ENCODE results near the gene ABHD1. TPM values are rescaled to one million over a fixed set of nuclear protein-coding genes. Genes with fewer than 3 reads are reported as not detected.
A peak's percentile ranks its signal among the peaks of the same experiment; 100 is the strongest.

ABHD1 gene
- total RNA-seq, 2 experiments from 2014 or later = 0.23 to 0.45 TPM

DNA sequence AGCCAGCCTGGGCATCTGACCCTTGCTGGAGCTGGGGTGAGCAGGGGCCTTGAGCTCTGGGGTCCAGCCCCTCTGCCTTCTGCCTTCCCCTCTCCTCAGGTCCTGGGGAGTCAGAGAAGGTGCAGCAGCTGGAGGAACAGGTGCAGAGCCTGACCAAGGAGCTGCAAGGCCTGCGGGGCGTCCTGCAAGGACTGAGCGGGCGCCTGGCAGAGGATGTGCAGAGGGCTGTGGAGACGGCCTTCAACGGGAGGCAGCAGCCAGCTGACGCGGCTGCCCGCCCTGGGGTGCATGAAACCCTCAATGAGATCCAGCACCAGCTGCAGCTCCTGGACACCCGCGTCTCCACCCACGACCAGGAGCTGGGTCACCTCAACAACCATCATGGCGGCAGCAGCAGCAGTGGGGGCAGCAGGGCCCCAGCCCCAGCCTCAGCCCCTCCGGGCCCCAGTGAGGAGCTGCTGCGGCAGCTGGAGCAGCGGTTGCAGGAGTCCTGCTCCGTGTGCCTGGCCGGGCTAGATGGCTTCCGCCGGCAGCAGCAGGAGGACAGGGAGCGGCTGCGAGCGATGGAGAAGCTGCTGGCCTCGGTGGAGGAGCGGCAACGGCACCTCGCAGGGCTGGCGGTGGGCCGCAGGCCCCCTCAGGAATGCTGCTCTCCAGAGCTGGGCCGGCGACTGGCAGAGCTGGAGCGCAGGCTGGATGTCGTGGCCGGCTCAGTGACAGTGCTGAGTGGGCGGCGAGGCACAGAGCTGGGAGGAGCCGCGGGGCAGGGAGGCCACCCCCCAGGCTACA lies 41.4 kb upstream of the ABHD1 start:
- no peak for ATAC-seq
- no peaks in the 10 kb centered on the region for H3K27me3 Mint-ChIP-seq (ENCODE audit: low read depth)
- no peak for DNase-seq
- peak overlapping the region; percentile 98 for H3K27ac Mint-ChIP-seq
- H3K4me1 Mint-ChIP-seq (ENCODE audit: low read depth) = peaks cover 53% of the 10 kb centered on the region
- no peaks in the 10 kb centered on the region for H3K9me3 Mint-ChIP-seq (ENCODE audit: insufficient read depth)
- POLR2A ChIA-PET = interaction anchor here (0.8 to 4.5 kb wide), 7 partner anchors 10 to 130 kb away, joined by 3 to 34 read pairs (median 3); partner anchors contain the start of genes AGBL5, ATRAID, OST4 and SLC5A6
- peak overlapping the region; percentile 72 for H3K4me3 Mint-ChIP-seq
- no peaks in the 10 kb centered on the region for H3K36me3 Mint-ChIP-seq (ENCODE audit: low read depth)
- CTCF ChIA-PET = interaction anchor here (0.7 to 3.4 kb wide), 6 partner anchors 10 to 952 kb away, joined by 3 to 28 read pairs (median 4); partner anchors contain the start of genes AGBL5 and OST4

DNA sequence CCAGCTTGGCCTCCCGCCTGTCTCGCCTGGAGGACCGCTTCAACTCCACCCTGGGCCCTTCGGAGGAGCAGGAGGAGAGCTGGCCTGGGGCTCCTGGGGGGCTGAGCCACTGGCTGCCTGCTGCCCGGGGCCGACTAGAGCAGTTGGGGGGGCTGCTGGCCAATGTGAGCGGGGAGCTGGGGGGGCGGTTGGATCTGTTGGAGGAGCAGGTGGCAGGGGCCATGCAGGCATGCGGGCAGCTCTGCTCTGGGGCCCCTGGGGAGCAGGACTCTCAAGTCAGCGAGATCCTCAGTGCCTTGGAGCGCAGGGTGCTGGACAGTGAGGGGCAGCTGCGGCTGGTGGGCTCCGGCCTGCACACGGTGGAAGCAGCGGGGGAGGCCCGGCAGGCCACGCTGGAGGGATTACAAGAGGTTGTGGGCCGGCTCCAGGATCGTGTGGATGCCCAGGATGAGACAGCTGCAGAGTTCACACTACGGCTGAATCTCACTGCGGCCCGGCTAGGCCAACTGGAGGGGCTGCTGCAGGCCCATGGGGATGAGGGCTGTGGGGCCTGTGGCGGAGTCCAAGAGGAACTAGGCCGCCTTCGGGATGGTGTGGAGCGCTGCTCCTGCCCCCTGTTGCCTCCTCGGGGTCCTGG lies 40.7 kb upstream of the ABHD1 start:
- CTCF ChIA-PET = interaction anchor here (1.1 to 3.4 kb wide), 2 partner anchors 11 to 51 kb away, joined by 3 to 28 read pairs; partner anchors contain the start of gene OST4
- H3K27me3 Mint-ChIP-seq (ENCODE audit: low read depth) = no peaks in the 10 kb centered on the region
- H3K4me1 Mint-ChIP-seq (ENCODE audit: low read depth) = peaks cover 54% of the 10 kb centered on the region
- H3K27ac Mint-ChIP-seq = peak overlapping the region; percentile 67
- H3K4me3 Mint-ChIP-seq = no peak overlapping the region
- no peaks in the 10 kb centered on the region for H3K9me3 Mint-ChIP-seq (ENCODE audit: insufficient read depth)
- no peaks in the 10 kb centered on the region for H3K36me3 Mint-ChIP-seq (ENCODE audit: low read depth)
- ATAC-seq = no peak
- POLR2A ChIA-PET = interaction anchor here (0.8 to 4.5 kb wide), 5 partner anchors 11 to 129 kb away, joined by 3 to 34 read pairs (median 4); partner anchors contain the start of genes ATRAID, OST4 and SLC5A6
- DNase-seq = no peak

GRCh38 chr2:27083410-27084296 lies 40.0 kb upstream of the ABHD1 start:
- ChIA-PET CTCF (interaction anchor here (1.1 to 3.4 kb wide), 4 partner anchors 12 to 122 kb away, joined by 3 to 28 read pairs (median 6); partner anchors contain the start of genes AGBL5 and OST4), POLR2A (interaction anchor here (0.9 to 4.5 kb wide), 5 partner anchors 11 to 128 kb away, joined by 3 to 34 read pairs (median 4); partner anchors contain the start of genes ATRAID, OST4 and SLC5A6)
- ATAC-seq (no peak), DNase-seq (no peak)
- no peaks in the 10 kb centered on the region for H3K36me3 Mint-ChIP-seq (ENCODE audit: low read depth)
- no peak overlapping the region for H3K4me3 Mint-ChIP-seq
- no peaks in the 10 kb centered on the region for H3K9me3 Mint-ChIP-seq (ENCODE audit: insufficient read depth)
- peak overlapping the region; percentile 43 for H3K27ac Mint-ChIP-seq
- no peaks in the 10 kb centered on the region for H3K27me3 Mint-ChIP-seq (ENCODE audit: low read depth)
- peaks cover 58% of the 10 kb centered on the region for H3K4me1 Mint-ChIP-seq (ENCODE audit: low read depth)

- no peak for ATAC-seq
- Mint-ChIP-seq H3K9me3 (ENCODE audit: insufficient read depth) (no peaks in the 10 kb centered on the region), H3K4me3 (peak overlapping the region; percentile 80), H3K27ac (peak overlapping the region; percentile 61), H3K4me1 (ENCODE audit: low read depth) (peaks cover 65% of the 10 kb centered on the region), H3K27me3 (ENCODE audit: low read depth) (no peaks in the 10 kb centered on the region), H3K36me3 (ENCODE audit: low read depth) (no peaks in the 10 kb centered on the region)
- CTCF ChIA-PET = interaction anchor here (1.2 to 1.7 kb wide), 4 partner anchors 13 to 122 kb away, joined by 5 to 8 read pairs (median 6); partner anchors contain the start of genes AGBL5 and OST4
- no peak for DNase-seq
- POLR2A ChIA-PET = interaction anchor here (1.0 to 1.7 kb wide), 3 partner anchors 13 to 128 kb away, joined by 3 to 12 read pairs (median 4); partner anchors contain the start of genes ATRAID, OST4 and SLC5A6
These were observed 39.1 kb upstream of the ABHD1 start for GRCh38 chr2:27084297-27085061.

DNA sequence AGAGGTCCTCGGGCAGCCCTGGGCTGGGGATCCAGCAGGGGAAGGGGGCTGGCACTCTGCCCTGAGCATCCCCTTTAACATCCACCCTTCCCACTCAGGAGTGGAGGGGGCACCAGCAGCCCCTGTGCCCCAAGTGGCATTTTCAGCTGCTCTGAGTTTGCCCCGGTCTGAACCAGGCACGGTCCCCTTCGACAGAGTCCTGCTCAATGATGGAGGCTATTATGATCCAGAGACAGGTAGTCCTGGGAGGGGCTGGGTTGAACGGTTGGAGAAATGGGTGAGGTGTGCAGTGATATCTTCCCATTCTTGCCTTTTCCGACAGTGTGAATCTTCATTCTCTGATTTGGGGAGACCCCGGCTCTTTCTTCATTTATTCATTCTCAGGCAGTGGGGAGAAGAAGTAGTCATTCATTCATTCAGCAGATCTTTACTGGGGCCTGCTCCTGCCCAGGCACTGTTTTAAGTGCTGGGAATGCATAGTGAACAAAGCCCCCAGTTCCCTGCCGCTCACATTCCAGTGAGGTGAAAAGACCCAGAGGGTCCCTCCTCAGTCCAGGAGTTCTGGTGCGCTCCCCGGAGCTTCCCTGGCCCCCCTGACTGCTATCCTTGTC lies 38.4 kb upstream of the ABHD1 start:
- Mint-ChIP-seq H3K27me3 (ENCODE audit: low read depth) (no peaks in the 10 kb centered on the region), H3K27ac (peak overlapping the region; percentile 84), H3K36me3 (ENCODE audit: low read depth) (no peaks in the 10 kb centered on the region), H3K4me3 (peak overlapping the region; percentile 80), H3K4me1 (ENCODE audit: low read depth) (peaks cover 67% of the 10 kb centered on the region), H3K9me3 (ENCODE audit: insufficient read depth) (no peaks in the 10 kb centered on the region)
- ATAC-seq (no peak), DNase-seq (no peak)
- POLR2A ChIA-PET = interaction anchor here (0.7 to 1.9 kb wide), 6 partner anchors 11 to 375 kb away, joined by 3 to 12 read pairs (median 5); partner anchors contain the start of genes OST4, PREB and SNX17
- CTCF ChIA-PET = interaction anchor here (0.9 to 1.7 kb wide), 5 partner anchors 14 to 123 kb away, joined by 3 to 8 read pairs (median 6); partner anchors contain the start of genes AGBL5 and OST4

DNA sequence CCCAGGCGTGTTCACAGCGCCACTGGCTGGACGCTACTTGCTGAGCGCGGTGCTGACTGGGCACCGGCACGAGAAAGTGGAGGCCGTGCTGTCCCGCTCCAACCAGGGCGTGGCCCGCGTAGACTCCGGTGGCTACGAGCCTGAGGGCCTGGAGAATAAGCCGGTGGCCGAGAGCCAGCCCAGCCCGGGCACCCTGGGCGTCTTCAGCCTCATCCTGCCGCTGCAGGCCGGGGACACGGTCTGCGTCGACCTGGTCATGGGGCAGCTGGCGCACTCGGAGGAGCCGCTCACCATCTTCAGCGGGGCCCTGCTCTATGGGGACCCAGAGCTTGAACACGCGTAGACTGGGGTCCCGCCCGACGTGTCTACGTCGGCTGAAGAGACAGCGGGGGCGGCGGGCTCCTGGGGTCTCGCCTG lies 37.9 kb upstream of the ABHD1 start:
- Mint-ChIP-seq H3K27ac (peak overlapping the region; percentile 84), H3K9me3 (ENCODE audit: insufficient read depth) (no peaks in the 10 kb centered on the region), H3K4me1 (ENCODE audit: low read depth) (peaks cover 64% of the 10 kb centered on the region), H3K4me3 (peak overlapping the region; percentile 80), H3K27me3 (ENCODE audit: low read depth) (no peaks in the 10 kb centered on the region), H3K36me3 (ENCODE audit: low read depth) (no peaks in the 10 kb centered on the region)
- DNase-seq (peak; percentile 53), ATAC-seq (peak; percentile 2)
- POLR2A ChIA-PET = interaction anchor here (0.7 to 1.9 kb wide), 6 partner anchors 12 to 375 kb away, joined by 3 to 12 read pairs (median 5); partner anchors contain the start of genes OST4, PREB and SNX17
- CTCF ChIA-PET = interaction anchor here (0.9 to 1.7 kb wide), 4 partner anchors 14 to 124 kb away, joined by 3 to 7 read pairs (median 6); partner anchors contain the start of gene OST4

DNA sequence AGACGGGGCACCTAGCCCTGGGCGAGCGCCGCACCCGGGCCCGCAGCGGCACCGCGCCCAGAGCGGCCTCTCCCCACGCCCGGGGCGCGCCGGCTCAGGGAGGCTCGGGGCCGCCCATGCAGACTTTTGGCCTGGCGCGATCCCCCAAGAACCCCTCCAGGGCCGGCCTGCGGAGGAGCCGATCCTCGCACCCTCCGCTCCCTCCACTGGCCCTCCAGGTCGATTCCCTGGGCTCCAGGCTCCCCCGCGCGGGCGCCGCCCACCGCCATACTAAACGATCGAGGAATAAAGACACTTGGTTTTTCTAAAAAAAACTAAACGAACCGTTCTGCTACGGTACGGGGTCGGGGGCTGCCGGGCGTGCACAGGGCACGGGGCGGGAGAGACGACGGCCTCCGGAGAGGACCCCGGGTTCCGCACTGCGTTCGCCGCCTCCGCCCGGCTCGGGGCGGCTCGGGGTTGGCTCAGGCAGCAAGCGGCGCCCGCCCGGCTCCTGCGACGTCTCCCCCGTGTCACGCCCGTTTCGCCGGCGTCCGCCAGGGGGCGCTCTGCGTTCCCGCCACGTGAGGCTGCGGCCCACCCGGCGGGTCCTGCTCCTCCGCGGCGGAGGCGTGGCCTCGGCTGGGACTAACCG lies 37.4 kb upstream of the ABHD1 start:
- peak overlapping the region; percentile 80 for H3K4me3 Mint-ChIP-seq
- CTCF ChIA-PET = interaction anchor here (0.8 to 1.7 kb wide), 10 partner anchors 14 to 216 kb away, joined by 3 to 9 read pairs (median 6); partner anchors contain the start of genes ABHD1 and PREB

DNA sequence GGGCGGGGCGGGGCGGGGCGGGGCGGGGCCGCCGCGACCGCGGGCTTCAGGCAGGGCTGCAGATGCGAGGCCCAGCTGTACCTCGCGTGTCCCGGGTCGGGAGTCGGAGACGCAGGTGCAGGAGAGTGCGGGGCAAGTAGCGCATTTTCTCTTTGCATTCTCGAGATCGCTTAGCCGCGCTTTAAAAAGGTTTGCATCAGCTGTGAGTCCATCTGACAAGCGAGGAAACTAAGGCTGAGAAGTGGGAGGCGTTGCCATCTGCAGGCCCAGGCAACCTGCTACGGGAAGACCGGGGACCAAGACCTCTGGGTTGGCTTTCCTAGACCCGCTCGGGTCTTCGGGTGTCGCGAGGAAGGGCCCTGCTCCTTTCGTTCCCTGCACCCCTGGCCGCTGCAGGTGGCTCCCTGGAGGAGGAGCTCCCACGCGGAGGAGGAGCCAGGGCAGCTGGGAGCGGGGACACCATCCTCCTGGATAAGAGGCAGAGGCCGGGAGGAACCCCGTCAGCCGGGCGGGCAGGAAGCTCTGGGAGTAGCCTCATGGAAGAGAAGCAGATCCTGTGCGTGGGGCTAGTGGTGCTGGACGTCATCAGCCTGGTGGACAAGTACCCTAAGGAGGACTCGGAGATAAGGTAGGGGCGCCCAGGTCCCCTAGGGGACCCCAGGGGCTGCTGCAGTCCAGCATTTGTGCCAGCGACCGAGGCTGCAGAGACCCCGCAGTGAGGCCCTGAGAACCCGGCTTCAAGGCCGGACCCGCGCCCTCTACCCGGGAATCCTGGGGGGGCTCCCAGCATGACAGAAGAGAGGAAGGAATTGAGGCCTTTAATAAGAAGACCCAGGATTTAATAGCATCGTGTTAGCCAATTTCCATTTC lies 36.7 kb upstream of the ABHD1 start, which contains the start of gene KHK:
Gene KHK, plus strand, starts transcription at position 49 of the 870 bp plus-strand sequence. Its CDS starts 488 bp downstream, at position 537.
- peak within 1 kb of the TSS; percentile 88 for H3K27ac Mint-ChIP-seq
- ChIA-PET CTCF (interaction anchor here (0.8 to 2.9 kb wide), 19 partner anchors 9 to 216 kb away, joined by 3 to 11 read pairs (median 5); partner anchors contain the start of genes ABHD1, OST4 and PREB), POLR2A (interaction anchor here (0.9 to 1.9 kb wide), 4 partner anchors 12 to 36 kb away, joined by 3 to 7 read pairs (median 4); partner anchors contain the start of gene AGBL5)
- H3K4me1 Mint-ChIP-seq (ENCODE audit: low read depth) = peaks cover 51% of the 10 kb centered on the region
- DNase-seq (no peak), ATAC-seq (peak; percentile 15)
- no peaks in the 10 kb centered on the region for H3K27me3 Mint-ChIP-seq (ENCODE audit: low read depth)
- H3K36me3 Mint-ChIP-seq (ENCODE audit: low read depth) = no peaks in the 10 kb centered on the region
- H3K4me3 Mint-ChIP-seq = peak within 1 kb of the TSS; percentile 80
- no peaks in the 10 kb centered on the region for H3K9me3 Mint-ChIP-seq (ENCODE audit: insufficient read depth)

More for the DNA sequence above, 37.4 kb upstream of the ABHD1 start:
- peak; percentile 90 for ATAC-seq
- Mint-ChIP-seq H3K27me3 (ENCODE audit: low read depth) (no peaks in the 10 kb centered on the region), H3K4me1 (ENCODE audit: low read depth) (peaks cover 59% of the 10 kb centered on the region), H3K36me3 (ENCODE audit: low read depth) (no peaks in the 10 kb centered on the region), H3K9me3 (ENCODE audit: insufficient read depth) (no peaks in the 10 kb centered on the region), H3K27ac (peak overlapping the region; percentile 88)
- peak; percentile 97 for DNase-seq
- POLR2A ChIA-PET = interaction anchor here (1.0 to 1.9 kb wide), 5 partner anchors 12 to 285 kb away, joined by 3 to 12 read pairs (median 5); partner anchors contain the start of genes OST4 and SNX17
